IPS-18c (cell line): ENCODE data around the gene C2CD3.

Source experiments
- H3K4me3 ChIP-seq: 2 replicates; pipeline ENCODE4 v1.7.0; 2013; ENCODE audit warnings: low read depth, mild to moderate bottlenecking, low read length, moderate library complexity; ENCODE audit not compliant: insufficient read depth
- H3K9me3 ChIP-seq: one replicate; pipeline ENCODE4 v1.6.1; 2013; ENCODE audit warnings: mild to moderate bottlenecking, low read length, moderate library complexity; ENCODE audit not compliant: control insufficient read depth, insufficient read depth

The C2CD3 gene

GRCh38 chr11:74170694-74171629 lies at the start of gene C2CD3, which contains the start of gene PPME1:
Gene C2CD3 (minus strand): TSS chr11:74171002. CDS start chr11:74170792, 210 bp downstream.
Gene PPME1 (plus strand): TSS chr11:74171289. CDS start chr11:74171422, 133 bp downstream.
- Histone ChIP-seq H3K9me3 (no peaks in the 10 kb centered on the region), H3K4me3 (peak within 1 kb of the TSS; percentile 90)

- Histone ChIP-seq H3K4me3 (no peak overlapping the region), H3K9me3 (no peaks in the 10 kb centered on the region)
Observed at GRCh38 chr11:74220376-74220775, 49.6 kb upstream of the C2CD3 start.

- peaks cover 2% of the 10 kb centered on the region for H3K9me3 ChIP-seq
Observed at GRCh38 chr11:74212533-74212932, 41.7 kb upstream of the C2CD3 start.

GRCh38 chr11:74208507-74208906 lies 37.7 kb upstream of the C2CD3 start:
- no peak overlapping the region for H3K4me3 ChIP-seq
- no peaks in the 10 kb centered on the region for H3K9me3 ChIP-seq

More at GRCh38 chr11:74212533-74212932, 41.7 kb upstream of the C2CD3 start:
- no peak overlapping the region; the same call in 1 of the 2 replicates for H3K4me3 ChIP-seq

- Histone ChIP-seq H3K9me3 (no peaks in the 10 kb centered on the region), H3K4me3 (no peak overlapping the region)
Observed at GRCh38 chr11:74206746-74207145, 35.9 kb upstream of the C2CD3 start.

- no peaks in the 10 kb centered on the region for H3K9me3 ChIP-seq
- H3K4me3 ChIP-seq: no peak overlapping the region
Observed at GRCh38 chr11:74205181-74205580, 34.4 kb upstream of the C2CD3 start.

GRCh38 chr11:74204701-74205100 lies 33.9 kb upstream of the C2CD3 start:
- H3K9me3 ChIP-seq: no peaks in the 10 kb centered on the region
- H3K4me3 ChIP-seq: no peak overlapping the region

- no peaks in the 10 kb centered on the region for H3K9me3 ChIP-seq
- H3K4me3 ChIP-seq: no peak overlapping the region
Observed at GRCh38 chr11:74203966-74204365, 33.2 kb upstream of the C2CD3 start.

- no peaks in the 10 kb centered on the region for H3K9me3 ChIP-seq
- H3K4me3 ChIP-seq: no peak overlapping the region
Observed at GRCh38 chr11:74196781-74197486, 26.1 kb upstream of the C2CD3 start.

- H3K4me3 ChIP-seq: no peak overlapping the region
- peaks cover 5% of the 10 kb centered on the region for H3K9me3 ChIP-seq
Observed at GRCh38 chr11:74195828-74196227, 25.0 kb upstream of the C2CD3 start.

GRCh38 chr11:74185695-74186094 lies 14.9 kb upstream of the C2CD3 start:
- H3K9me3 ChIP-seq: peaks cover 8% of the 10 kb centered on the region
- H3K4me3 ChIP-seq: no peak overlapping the region

GRCh38 chr11:74185285-74185684 lies 14.5 kb upstream of the C2CD3 start:
- no peak overlapping the region for H3K4me3 ChIP-seq
- H3K9me3 ChIP-seq: peaks cover 4% of the 10 kb centered on the region

GRCh38 chr11:74182635-74183034 lies 11.8 kb upstream of the C2CD3 start:
- Histone ChIP-seq H3K9me3 (no peaks in the 10 kb centered on the region), H3K4me3 (no peak overlapping the region)

GRCh38 chr11:74179234-74180052 lies 8.6 kb upstream of the C2CD3 start:
- H3K4me3 ChIP-seq: no peak overlapping the region
- H3K9me3 ChIP-seq: no peaks in the 10 kb centered on the region

GRCh38 chr11:74175920-74176319 lies 5.1 kb upstream of the C2CD3 start:
- Histone ChIP-seq H3K4me3 (no peak overlapping the region), H3K9me3 (no peaks in the 10 kb centered on the region)

- no peaks in the 10 kb centered on the region for H3K9me3 ChIP-seq
- H3K4me3 ChIP-seq: peak overlapping the region; percentile 90
Observed at GRCh38 chr11:74171997-74172396, 1.2 kb upstream of the C2CD3 start.

- H3K4me3 ChIP-seq: peak overlapping the region; percentile 90
Observed at GRCh38 chr11:74171630-74171968, 797 bp upstream of the C2CD3 start.

More at GRCh38 chr11:74171630-74171968, 797 bp upstream of the C2CD3 start:
- no peaks in the 10 kb centered on the region for H3K9me3 ChIP-seq
